DMS153 treated with DMSO at 0.1 percent for 48 hours (cell line): ENCODE data around the gene FAM118B.
A peak's percentile ranks its signal among the peaks of the same experiment; 100 is the strongest.

ENCODE experiments used
- DNase-seq: peaks from one replicate; lab custom pipeline; 2025; ENCODE audit not compliant: unreplicated experiment; lab: John Stamatoyannopoulos, UW

FAM118B gene

DNA sequence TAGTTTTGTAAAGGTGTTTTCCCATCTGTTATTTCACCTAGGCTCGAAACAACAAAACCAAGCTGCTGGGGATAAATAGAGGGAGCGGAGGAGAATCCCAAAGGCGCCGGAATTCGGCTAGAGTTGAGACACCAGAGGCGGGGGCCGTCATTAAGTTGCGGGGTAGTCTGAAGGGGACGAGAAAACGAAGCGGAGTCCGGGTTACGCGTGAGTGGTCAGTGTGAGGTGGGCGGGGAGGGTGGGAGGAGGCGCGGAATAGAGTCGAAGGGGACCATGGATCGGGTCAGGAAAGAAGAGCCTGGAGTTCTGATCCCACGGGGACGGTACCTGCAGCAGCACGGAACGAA is 56.8 kb downstream of the FAM118B start:
- DNase-seq: no peak

DNA sequence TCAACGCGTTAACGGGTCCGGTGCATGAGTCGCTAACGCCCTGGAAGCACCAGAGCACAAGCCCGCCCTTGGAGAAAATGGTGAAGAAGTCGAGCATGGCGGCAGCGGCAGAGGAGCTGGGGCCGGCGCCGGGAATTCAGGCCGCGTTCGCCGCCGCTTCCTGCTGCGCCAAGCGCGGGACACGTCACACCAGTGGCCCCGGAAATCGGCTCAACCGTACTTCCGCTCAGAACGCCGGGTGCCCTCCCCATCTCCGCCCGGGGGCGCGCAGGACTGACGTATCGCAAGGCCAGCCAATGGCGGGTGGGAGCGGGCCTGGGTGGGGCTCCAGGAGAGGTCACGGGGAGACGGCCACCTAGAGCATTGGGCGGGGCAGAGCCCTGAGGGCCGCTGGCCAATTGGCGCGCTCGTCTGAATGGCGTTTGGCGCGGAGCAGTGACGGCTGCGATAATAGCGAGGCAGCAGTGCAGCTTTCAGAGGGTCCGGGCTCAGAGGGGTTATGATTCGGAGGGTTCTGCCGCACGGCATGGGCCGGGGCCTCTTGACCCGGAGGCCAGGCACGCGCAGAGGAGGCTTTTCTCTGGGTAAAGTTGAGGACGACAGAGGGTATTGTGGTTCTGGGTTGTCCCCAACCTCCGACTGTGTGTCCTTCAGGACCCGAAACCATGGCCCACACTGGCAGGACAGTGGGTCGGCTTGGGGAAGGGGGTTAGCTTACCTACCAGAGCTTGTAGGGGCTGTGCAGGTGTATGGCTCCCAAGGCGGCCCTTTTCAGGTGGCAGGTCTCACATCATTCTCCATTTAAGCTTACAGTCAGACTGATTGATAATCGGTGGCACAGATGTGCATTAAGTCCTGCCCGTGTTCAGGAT is 57.4 kb downstream of the FAM118B start, which contains the start of the genes FOXRED1 and SRPRA:
Gene FOXRED1, plus strand, starts transcription at position 447 of the 872 bp plus-strand sequence. Its CDS starts 53 bp downstream, at position 500.
Gene SRPRA, minus strand, starts transcription at position 188 of the 872 bp plus-strand sequence. Its CDS starts 91 bp downstream, at position 97.
- peak; percentile 94 for DNase-seq

DNA sequence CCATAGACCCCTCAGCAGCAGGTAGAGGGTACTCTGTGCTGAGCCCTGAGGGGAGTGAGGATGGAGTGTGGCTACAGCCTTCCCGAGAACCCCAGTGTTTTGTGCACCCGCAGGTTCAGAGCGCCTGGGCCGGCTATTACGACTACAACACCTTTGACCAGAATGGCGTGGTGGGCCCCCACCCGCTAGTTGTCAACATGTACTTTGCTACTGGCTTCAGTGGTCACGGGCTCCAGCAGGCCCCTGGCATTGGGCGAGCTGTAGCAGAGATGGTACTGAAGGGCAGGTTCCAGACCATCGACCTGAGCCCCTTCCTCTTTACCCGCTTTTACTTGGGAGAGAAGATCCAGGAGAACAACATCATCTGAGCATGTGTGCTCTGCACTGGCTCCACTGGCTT is 65.7 kb downstream of the FAM118B start:
- DNase-seq: no peak

DNA sequence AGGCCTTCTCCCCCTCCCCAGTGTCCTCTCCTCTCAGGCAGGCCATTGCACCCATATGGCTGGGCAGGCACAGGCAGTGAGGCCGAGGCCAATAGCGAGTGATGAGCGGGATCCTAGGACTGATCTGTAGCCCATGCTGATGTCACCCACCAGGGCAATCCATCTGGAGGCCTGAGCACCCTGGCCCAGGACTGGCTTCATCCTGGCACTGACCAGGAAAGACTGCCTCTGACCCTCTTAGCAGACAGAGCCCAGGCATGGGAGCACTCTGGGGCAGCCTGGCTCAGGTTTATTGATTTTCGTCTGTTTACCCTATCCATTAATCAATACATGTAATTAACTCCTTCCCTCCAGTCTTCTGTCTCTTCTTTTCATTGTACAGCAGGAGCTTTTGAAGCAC is 66.2 kb downstream of the FAM118B start:
- DNase-seq: no peak

DNA sequence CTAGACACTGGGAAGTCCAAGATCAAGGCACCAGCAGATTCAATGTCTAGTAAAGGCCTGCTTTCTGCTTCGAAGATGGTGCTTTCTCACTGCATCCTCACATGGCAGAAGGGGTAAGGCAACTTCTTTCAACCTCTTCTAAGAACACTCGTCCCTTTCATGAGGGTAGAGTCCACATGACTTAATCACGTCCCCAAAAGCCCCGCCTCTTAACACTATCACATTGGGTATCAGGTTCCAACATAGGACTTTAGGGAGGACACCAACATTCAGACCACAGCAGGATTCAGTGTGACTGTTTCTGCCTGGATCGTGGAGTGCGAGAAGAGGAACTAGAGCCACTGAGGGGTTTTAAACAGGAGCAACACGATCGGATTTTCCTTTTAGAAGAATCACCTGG is 67.6 kb downstream of the FAM118B start:
- DNase-seq: no peak

DNA sequence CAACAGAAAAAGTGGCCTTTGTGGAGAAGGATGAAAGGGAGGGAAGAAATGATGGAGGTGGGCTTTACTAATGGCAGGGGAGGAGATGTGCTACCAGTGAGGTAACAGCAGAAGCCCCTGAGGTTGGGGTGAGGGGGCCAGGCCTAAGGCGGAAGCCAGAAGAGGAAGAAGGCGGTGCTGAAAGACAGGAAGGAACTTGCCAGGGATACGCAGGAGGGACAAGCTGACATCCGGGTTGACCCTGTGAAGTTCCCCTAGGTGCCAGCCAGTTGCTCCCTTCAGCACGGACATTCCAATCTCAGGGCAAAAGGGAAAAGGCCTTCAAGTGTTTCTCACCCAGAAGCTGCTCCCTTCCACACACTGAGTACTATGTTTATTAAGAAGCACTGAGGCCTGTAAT is 69.0 kb downstream of the FAM118B start:
- no peak for DNase-seq

DNA sequence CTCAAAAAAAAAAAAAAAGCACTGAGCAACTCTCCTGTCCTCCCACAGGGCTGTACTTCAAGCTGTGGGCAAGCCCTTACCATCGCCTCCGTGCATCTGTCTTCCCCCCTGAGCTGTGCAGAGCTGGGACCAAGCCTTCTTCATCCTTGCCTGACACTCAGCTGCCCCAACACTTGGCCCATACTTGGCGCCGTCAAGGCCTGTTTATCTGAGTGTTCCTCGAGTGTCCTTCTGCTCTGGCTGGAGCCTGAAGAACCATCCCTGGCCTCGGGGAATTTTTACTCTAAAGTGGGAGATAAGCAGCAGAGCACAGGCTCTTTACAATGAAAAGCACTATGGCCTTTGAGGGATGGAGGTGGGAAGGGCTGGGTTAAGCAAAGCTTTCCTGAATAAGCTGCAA is 69.7 kb downstream of the FAM118B start:
- no peak for DNase-seq

DNA sequence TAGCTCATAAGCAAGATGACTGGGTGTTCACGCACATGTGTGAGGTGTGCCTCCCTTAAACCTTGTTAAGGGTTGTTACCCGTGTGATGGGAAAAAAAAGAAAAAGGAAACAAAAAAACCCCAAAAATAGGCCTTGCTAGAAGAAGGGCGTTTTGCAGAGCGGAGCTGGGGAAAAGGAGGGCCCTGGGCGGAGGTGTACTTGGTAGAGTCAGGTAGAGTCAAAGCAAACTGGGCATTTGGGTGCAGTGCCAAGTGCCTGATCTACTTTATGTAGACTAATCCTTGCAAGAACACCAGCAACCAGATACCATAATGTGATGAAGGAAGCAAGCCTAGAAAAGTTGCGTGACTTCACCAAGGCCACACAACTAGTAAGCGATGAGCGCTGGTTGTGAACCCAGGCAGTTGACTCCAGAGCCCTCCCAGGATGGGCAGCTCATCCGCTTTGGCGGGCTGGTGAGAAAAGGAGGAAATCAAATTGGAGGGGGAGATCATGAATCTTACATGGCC is 70.1 kb downstream of the FAM118B start:
- DNase-seq: no peak

DNA sequence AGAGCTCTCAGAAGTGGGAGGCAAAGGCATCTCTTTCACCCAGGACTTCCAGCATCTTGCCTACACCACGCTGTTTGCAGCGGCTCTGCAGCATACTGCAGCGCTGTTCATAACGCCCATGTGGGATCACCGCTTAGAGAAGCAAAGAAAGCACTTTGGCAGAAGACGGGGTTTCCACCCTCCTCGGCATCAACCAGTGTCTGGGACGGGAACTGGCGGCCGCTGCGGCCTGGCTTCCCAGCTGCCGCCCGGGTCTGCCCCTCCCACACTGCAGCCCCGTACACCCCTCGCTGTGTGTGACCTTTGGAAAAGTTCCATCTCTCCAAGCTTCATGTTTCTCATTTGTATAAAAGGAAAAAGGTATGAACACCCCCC is 70.8 kb downstream of the FAM118B start:
- peak; percentile 12 for DNase-seq

DNA sequence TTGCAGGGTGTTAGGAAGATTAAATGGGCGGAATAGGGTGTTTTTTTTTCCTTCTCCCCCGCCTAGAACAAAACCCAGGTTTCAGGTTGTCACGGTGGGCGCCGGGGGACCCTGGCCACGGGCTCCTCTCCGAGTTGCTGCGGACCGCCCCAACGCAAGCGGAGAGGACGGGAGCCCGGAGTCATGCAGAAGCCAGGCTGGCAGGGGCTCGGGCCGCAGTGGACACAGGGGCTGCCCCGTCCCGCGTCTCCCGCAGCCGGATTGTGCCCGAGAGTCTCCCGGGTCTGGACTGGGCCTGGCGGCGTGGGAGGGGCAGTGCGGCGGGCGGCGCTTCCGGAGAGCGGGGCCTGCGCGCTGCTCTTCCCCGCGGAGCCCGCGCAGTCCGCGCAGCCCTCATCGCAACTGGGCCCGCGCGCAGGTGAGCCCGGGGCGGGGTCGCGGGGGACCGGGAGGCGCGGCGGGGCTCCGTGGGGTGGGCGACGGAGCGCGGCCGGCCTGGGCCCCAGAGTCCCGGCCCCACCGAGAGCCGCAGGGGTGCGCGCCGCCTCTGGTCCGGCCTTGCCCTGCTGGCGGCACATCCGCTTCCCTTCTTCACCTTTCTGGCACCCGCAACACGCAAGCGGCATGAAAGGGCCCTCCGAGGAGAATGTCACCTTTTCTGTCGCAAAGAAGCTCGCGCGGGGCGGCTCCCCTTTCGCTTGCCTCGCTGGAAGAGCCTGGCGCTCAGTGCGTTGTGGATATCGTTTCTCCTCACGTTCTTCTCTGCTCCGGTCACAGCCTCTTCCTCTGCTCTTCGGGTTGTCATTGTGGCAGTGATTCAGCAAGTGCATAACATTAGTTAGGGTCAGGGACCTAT is 71.4 kb downstream of the FAM118B start, which contains the start of gene TIRAP:
Gene TIRAP, plus strand, starts transcription at position 358 of the 856 bp plus-strand sequence. CDS start 7,802 bp downstream, outside the sequence.
- no peak for DNase-seq

DNA sequence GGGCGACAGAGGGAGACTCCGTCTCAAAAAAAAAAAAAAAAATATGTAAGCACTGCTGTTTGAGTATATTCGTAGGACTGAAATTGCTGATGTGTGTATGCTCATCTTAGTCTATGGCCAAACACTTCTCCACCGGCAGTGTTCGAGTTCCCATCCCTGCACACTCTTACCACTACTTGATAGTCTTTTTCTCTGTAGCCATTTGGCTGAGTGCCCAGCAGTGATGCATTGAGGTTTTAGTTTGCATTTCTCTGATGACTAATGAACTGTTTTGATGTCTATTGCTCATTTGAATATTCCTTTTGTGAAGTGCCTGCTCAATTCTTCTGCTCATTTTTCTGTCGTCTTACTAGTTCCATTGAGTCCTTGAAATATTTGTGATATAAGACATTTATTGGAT is 73.2 kb downstream of the FAM118B start:
- peak; percentile 74 for DNase-seq

DNA sequence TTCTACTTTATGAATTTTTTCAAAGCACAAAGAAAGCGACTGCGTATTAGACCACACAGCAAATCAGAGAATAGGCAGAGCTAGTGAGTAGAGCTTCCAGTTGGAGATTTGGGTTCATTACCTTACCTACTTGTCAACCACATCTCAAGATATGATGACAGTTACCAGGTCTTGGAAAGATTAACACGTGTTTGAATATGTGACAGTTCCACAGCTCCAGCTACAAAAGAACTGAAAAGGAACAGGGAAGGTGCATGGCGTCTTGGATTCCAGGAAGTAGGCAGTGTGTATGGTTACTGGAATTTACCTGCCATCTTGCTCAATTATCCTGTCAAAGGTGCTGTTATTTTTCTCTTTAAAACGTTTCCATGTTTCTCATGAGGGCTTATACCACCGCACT is 76.7 kb downstream of the FAM118B start:
- DNase-seq: no peak

DNA sequence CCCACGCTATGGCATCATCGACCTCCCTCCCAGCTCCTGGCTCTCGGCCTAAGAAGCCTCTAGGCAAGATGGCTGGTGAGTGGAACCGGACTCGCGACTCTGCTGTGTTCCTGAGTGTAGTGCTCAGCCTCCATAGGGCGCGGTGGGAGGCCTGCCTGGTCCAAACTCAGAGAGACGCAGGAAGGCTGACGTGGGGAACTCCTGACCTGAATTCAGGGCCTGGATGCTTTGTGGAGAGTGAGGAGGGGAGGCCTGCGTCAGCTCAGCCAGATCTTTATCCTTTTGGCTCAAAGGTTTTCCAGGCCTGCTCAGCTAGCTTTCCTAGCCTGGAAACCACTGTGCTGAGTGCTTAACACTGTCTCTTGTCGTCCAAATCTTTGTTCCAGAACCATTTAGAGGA is 79.3 kb downstream of the FAM118B start:
- no peak for DNase-seq

DNA sequence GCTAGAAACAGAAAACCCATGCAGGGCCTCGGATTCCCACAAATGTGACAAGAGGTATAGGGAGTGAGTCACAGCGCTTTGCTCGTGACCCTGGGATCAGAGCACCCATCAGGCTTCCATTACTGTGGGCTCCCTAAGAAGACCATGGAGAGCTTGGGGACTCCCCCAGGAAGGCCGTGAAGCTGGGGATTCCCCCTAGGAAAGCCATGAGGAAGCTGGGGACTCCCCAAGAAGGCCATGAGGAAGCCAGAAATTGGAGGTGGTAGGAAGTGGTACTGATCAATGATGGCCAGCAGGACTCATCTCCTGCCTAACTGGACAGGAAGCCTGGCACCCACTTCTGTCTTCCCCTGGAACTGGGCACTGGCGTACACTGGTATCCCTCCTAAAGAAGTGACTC is 82.1 kb downstream of the FAM118B start:
- no peak for DNase-seq

DNA sequence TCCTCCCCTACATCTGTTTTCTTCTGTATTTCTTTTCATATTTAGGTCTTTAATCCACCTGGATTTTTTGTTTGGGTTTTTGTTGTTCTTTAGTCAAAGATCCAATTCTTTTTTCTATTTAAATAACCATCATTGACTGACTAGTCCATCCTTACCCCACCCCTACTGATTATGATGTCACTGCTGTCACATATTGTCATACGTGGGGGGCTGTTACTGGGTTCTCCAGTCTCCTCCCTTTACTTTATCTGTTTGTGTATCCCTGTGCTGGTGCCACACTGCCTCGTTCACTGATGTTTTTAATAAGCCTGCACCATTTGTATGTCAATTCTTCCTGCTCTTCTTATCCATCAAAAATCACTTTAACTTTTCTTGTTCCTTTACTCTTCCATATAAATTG is 85.4 kb downstream of the FAM118B start:
- no peak for DNase-seq

DNA sequence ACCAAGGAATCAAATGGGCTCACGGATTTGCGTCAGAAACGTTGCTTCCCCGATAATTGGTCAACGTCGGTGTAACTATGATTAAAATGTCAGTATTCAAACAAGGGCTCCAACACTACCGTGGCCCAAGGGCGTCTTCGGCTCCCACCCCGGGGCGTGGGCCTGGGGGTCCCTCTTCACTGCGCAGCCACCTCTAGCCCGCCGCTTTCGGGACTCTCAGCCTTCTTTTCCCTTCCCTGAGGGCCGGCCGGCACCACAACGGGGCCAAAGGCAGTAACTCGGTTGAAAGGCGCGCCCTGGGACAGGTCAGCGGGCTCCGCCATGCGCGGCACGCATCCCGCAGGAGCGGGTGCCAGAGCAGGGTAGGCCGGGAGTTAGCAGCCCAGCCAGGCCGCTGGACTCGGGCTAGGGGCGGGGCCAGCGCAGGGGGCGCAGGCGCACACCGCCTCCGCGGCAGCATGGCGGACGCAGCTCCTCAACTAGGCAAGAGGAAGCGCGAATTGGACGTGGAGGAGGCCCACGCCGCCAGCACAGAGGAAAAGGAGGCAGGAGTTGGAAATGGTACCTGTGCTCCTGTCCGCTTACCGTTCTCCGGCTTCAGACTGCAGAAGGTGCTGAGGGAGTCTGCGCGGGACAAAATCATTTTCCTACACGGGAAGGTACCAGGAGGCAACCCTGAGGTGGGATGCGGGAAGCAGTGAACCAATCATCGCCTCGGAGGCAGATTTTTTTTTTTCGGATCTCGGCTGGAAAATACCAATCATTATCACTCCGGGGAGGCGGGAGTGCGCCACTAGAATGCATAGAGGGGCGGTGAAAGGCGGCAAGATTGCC is 92.3 kb downstream of the FAM118B start, which contains the start of gene DCPS:
Gene DCPS, plus strand, starts transcription at position 438 of the 834 bp plus-strand sequence. Its CDS starts 21 bp downstream, at position 459.
- DNase-seq: peak; percentile 74

DNA sequence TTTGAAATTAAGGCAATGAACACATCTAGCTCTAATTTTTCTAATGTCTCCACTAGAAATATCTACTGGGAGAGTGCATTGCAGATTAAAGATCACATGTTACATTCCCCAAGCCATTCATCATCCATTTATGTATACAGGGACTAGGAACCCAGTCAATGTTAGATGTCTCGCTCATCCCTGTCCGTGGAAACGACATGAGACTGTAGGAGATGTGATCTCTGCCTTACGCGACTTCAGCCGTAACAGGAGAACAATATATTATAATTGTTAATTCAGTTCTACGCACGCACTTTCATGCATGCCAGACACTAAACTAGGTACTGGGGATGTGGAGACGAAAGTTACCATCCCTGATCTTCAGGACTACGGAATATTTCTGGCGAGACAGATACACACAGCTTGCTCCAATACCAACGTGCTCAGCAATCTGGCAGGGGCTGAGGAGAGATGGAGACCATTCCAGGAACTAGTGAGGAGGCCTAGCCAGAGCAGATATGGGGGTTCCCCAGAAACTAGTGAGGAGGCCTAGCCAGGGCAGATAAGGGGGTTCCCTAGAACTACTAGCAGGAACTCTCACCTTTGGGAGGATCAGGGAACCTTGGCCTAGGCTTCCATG is 93.0 kb downstream of the FAM118B start:
- peak; percentile 74 for DNase-seq

DNA sequence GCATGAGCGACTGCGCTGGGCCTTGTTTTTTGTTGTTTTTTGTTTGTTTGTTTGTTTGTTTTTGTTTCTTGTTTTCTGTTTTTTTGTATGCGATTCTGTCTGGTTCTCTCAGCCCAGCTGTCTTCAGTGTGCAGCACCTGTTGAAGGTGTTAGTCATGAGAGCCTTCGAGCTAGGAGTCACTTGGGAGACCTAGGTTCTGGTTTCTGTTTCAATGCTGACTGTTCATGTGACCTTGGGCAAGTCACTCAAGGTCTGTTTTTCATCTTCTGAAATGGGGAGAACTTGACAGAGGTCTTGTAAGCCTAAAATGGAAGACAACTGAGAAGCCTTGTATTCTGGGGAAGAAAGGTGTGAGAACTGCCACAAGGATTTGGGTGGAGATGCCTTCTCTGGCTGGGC is 94.1 kb downstream of the FAM118B start:
- DNase-seq: no peak

DNA sequence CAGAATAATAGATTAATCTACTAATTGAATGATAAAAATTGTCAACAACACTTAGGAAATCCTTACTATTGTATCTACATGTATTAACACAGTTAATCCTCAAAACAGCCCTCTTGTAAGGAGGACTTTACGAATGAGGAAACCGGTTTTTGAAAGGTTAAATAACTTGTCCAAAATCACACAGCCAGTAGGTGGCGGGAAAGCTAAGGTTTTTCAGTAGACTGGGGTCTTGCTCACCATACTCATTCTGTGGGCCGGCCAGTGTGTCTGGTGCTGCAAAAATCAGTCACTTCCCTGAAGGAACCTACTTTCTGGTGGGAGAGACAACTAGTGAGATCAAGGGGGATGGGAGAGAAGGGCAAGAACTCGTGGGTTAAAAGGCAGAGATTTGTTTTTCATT is 96.1 kb downstream of the FAM118B start:
- DNase-seq: no peak

DNA sequence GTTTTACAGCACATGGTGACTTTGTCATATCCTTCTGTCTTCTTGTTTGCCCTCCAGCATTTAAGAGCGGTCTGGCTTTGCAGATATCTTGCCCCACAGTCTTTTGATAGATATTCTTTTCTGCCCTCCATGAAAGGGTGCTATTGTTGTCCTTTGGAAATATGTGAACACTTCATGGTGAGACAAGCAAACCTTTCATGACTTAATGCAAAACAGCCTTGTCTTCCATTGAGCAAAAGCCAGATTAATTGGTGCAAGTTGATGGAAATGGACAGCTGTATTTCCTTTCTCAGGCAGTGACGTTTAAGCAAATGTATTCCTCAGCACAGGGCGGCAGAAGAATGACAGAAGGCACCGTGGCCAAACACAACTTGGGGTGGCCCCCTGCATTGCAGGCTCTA is 96.7 kb downstream of the FAM118B start:
- no peak for DNase-seq
